ENCODE data around the gene PRKAG1.
"Not testable (repeated sequence)": the region's sequence is repeated elsewhere in the genome, so short reads cannot be mapped to it uniquely, and the experiment has no call there.

Gene PRKAG1

DNA sequence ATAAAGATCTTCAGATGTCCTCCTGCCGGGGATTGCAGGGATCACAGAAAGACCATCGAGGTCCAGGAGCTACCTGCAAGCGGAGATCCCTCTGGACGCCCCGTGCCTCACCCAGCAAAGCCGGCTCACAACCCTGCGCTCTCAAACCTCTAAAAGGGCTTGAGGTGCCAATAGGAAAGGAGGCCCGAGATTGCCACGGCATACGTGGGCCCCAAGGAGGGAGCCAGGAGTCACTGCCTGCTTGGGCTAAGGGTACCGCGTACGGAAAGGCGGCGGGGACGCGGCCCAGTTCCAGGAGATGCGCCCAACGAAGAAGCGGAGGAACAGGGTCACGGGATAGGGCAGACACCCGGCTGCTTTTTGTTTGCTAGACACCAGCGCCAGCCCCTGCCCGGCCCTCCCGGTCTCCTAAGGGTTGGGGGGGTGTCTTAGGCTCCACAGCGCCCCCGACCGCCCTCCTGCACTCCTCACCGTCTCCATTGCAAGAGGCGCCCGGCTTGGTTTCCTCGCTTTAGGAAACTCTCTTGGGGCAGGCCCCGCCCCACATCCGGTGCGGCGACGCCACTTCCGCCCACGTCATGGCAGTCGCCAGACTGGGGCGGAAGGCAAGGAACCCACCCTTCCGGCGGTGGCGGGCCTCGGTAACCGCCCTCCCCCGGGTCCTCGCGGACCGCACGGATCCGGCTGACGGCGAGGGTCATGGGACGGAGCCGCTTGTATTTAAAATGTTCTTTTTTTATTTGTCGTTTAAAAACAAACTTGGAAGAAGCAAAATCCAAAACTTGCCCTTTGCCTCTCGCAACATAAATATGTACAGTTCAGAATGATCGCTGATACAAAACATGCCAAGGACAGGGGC is at the start of gene PRKAG1:
PRKAG1 (minus strand) TSS at position 516 of the 859 bp plus-strand sequence; CDS start at position 480, 36 bp downstream.
- peak; percentile 91 for DNase-seq (ENCODE audit: low read depth)

DNA sequence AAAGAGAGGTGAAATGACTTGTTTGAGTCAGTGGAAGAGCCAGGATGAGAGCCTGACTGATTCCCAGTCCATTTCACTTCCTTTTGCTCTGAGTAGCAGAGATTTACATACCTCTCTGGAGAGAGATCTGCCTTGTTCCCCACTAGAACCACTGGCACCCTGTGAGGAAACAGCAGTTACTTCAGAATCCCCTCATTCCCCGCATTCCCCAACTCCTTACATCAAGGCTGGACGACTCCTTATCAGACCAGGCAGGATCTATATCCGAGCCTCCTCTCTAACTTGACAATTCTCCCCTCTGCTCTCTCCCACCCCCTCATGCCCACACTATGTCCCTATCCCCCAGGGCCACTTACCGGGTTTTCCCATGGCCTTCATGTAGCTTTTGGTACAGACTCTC is 47.5 kb upstream of the PRKAG1 start:
- DNase-seq (ENCODE audit: low read depth), result no peak

DNA sequence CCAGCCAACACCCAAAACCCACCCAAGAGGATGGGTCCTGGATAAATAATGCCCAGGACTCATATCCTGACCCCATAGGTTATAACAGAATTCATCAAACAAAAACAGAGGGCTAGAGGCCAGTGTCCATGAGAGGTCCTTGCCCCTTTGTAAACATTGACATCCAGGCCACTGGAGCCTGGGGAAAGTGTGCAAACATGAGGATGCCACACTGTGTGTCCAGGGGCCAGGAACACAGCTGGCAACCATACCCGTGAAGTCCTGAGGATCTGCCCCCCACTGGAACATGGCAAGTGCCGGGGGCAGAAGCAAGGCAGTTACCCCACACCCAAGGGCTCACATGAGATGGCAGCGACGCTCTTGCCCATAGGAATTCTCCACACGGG is 46.2 kb upstream of the PRKAG1 start:
- no peak for DNase-seq (ENCODE audit: low read depth)

DNA sequence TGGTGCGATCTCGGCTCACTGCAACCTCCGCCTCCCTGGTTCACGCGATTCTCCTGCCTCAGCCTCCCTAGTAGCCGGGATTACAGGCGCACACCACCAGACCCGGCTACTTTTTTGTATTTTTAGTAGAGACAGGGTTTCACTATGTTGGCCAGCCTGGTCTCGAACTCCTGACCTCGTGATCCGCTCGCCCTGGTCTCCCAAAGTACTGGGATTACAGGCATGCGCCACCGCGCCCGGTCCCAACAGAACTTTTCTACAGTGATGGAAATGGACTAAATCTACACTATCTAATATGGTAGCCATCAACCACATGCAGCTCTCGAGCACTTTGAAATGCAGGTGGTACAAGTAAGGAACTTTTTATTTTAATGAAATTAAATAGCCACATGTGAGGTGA is 43.3 kb upstream of the PRKAG1 start:
- not testable (repeated sequence) for DNase-seq (ENCODE audit: low read depth)

GRCh38 chr12:49061157-49061650 is 42.6 kb upstream of the PRKAG1 start:
- DNase-seq (ENCODE audit: low read depth), result no peak

DNA sequence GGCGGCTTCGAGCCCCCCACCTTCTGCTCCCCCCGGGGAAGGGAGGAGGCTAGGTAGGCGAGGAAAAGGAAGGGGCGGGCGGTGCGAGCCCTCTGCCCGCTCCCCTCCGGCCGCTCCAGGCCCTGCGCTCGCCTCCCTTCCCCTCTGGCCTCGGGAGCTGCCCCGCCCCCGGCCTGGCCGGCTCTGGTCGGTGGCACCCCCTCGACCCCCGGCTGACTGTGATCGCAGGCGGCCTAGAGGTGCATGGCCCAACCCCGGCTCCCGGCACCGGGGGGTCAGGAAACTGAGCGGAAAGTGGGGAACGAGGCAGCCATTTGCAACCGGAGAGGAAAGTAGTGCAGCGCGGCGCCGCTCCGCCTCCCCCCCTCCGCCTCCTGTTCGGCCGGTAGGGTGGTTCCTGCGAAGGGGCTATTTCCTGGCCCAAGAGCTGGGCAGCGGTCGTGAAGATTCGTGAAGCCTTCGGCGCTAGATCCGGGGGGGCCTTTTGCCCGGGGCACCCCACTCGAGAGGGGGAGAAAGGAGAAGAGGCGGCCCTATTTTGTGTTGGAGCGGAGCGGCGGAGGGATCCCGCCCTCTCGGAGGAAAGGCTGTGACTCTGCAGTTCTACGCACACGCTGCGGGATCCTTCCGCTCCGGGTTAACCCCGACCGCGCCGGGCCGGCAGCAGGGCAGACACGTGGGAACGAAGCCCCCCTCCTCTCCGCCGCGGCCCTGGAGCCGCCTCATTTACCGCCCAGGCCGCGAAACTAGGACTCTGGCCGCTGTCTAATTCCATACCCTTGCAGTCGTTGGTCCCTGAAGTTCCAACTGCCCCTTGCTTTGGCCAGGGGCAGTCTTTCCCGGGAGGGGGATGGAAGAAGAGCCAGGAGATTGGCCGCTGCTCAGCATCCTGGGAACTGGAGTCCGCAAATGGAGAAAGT is 41.9 kb upstream of the PRKAG1 start, which contains the start of gene KMT2D:
KMT2D (minus strand) TSS at position 558 of the 920 bp plus-strand sequence. CDS start 5,470 bp downstream, outside the sequence.
- peak; percentile 73 for DNase-seq (ENCODE audit: low read depth)

- no peak for DNase-seq (ENCODE audit: low read depth)
Observed at GRCh38 chr12:49059299-49060171, 41.0 kb upstream of the PRKAG1 start.

DNA sequence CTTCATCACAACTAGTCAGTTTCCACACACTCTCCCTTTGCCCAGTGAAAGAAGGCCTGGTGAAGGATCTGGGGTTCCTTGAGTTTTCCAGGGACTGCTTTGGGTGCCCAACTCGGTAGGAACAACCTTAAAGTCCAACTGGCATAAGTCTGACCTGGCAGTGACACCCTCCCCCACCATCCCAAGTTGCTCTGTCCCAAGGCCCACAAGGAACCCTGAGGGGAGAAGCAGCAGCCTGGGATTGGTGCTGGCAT is 40.4 kb upstream of the PRKAG1 start:
- no peak for DNase-seq (ENCODE audit: low read depth)

DNA sequence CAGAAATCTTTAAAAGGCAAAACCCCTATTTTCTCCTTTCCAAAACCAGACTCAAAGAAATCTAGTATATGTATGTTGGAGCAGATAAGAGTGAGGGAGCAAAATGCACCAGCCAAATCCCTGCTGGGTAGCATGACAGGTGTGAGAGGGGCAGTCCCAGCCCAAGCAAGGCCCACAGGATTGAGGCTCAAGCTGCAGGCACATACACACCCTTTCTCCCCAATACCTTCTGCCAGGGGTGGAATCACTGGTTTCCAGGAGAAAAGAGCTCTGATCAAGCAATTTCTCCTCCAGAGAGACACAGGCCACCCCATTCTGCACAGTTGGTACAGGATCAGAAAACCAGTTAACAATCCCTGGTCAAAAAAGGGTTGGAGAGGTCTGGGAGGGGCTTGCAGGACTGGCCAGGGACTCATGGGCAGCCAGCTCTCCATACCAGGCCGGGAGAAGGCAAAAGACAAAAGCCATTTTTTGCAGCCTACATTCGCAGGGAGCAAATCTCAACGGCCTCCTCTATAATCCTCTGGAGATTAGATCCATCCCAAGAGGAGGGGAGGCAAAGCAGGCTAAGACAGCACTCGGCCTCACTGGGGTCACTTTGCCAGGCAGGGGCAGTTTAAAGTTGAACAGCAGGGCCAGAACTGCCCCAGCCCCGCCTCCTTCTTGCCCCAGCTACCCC is 39.9 kb upstream of the PRKAG1 start:
- DNase-seq (ENCODE audit: low read depth), result no peak

- DNase-seq (ENCODE audit: low read depth), result no peak
Observed at GRCh38 chr12:49057888-49058287, 39.3 kb upstream of the PRKAG1 start.

DNA sequence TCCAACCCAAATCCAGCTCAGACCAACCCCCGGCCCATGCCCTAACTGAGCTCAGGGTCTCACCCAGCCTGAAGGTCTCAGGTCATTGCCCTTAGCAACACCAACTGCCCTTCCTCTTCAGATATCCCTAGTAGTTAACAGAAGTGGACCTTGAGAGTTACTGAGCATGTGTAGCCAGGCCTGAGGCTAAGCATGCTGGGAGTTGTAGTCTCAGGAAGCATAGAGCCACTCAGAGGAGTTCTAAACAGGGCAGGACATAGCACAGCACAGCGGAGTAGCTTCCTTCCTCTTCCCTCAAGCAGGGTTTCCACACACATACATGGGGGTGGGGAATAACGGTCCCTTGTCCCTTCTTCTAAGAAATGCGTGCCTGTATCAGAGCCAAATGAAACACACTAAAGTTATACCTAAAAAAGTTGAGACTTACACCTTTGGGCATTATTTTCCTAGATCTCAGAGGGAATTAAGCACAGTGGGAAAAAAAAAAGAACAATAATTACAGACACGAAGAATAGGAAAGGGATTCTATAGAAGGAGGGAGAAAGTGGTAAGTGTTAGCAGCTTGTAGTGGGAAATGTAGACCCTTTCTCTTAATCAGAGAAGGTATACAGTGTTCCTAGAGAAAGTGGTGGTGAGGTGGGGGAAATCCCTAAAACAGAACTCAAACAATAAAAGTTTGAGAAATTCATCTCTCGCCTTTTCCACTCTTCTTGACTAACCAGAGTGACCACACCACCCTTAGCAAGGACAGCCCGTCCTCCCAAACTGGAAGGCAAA is 37.6 kb upstream of the PRKAG1 start:
- peak; percentile 22 for DNase-seq (ENCODE audit: low read depth)

DNA sequence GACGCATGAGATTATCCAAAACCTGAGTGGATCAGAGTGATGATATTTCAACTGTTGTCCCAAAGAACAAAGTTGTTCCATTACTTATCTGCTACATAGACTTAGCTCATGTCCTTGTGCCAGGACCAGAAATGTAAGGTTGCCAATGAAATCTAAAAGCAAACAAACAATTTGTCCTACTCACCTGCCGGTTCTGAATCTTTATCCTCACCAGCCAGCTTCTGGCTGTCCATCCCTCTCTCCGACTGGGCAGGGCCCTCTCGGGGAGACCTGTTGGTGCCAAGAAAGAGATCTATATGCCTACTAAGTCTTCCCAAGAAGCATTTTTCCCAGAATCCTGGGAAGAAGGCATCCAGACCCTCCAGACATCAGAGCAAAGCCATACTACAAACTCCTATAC is 36.5 kb upstream of the PRKAG1 start:
- no peak for DNase-seq (ENCODE audit: low read depth)

GRCh38 chr12:49054524-49054923 is 35.9 kb upstream of the PRKAG1 start:
- DNase-seq (ENCODE audit: low read depth), result no peak

GRCh38 chr12:49054096-49054495 is 35.5 kb upstream of the PRKAG1 start:
- DNase-seq (ENCODE audit: low read depth), result no peak

DNA sequence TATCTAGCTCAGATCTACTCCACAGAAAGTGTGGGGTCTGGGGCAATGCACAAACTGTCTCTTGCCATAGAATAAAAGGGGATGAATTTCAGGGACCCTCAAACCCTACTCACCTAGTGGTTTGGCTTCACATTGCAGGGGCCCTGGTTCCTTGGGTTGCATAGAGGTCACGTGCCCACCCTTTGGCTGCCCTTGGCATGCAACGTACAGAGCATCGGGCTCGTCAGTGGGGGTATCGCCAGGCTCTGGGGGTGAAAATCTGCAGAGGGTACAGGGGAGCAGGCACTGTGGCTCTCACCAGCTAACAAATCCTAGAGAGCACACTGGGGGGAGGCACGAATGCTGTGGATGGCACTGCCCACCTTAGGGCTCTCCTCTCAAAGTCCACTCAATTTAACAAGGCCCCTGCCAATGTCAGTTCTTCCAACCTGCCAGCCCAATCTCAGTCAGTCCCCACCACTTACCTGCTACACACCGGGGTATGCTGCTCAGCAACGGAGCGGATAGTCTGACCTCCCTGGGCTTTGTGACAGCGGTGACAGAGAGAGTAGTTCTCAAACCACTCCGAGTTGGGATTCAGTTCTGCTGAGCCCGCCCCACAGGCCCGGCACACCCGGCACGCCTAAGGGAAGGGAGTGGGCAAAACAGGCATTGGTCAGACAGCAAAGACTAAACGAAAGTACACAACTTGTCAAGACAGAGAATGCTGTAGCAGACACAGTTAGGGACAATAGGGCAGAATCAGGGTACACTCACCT is 34.1 kb upstream of the PRKAG1 start:
- DNase-seq (ENCODE audit: low read depth), result no peak

- no peak for DNase-seq (ENCODE audit: low read depth)
Observed at GRCh38 chr12:49051777-49052438, 33.3 kb upstream of the PRKAG1 start.

GRCh38 chr12:49051373-49051764 is 32.8 kb upstream of the PRKAG1 start:
- DNase-seq (ENCODE audit: low read depth), result no peak

GRCh38 chr12:49050507-49051372 is 32.2 kb upstream of the PRKAG1 start:
- DNase-seq (ENCODE audit: low read depth), result no peak

Measured in stimulated activated CD8-positive, alpha-beta memory T cell treated with anti-CD3 and anti-CD28 coated beads, Interleukin-15, amount 100 ng/mL, for 1 hour (primary cell).